C4-2B (cell line): ENCODE data around the gene PDLIM5.

ENCODE experiments used
- ZFX ChIP-seq: fragments of 450-650 bp; IDR thresholded peaks from 2 replicates; pipeline ENCODE4 v1.6.1; 2017
- TF ChIP-seq, protein P1 (sequence below): fragments of 450-650 bp; conservative IDR thresholded peaks from 2 replicates; pipeline ENCODE4 v1.5.1; 2017; ENCODE audit warnings: mild to moderate bottlenecking

DNA sequence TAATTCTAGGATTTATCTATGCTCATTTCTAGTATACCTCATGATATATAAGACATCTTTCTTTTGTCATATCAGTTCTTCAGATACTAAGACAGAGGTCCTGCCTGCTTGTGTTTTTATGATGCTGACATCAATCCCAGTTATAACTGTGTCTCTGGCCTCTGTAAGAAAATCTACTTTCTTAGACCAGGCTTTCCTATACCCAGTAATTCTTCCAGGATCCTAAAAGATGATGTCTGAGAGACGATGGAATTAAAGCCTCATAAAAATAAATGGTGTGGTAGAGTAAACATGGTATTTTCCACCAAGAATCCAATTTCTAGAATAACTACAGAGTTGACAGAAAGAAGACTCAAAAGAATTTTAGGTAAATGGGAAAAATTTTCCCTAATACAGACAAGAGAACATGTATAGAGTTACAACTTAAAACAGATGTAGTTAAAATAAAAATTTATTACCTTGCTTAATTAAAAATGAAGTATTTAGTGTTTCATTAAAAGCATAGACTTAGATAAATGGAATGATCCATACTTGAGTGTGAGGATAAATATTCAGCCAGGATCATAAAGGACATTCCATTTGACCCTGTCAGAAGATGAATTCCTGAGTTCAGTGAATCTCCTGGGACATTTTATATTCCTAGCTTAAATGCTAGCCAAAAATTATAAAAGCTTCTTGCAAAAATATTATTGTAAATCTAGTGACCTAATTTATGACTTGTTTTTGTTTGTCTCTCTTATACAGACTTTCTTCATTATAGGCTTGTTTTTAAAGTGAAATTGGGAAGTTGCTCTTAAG is 137.4 kb downstream of the PDLIM5 start:
- TF ChIP-seq, protein P1, sequence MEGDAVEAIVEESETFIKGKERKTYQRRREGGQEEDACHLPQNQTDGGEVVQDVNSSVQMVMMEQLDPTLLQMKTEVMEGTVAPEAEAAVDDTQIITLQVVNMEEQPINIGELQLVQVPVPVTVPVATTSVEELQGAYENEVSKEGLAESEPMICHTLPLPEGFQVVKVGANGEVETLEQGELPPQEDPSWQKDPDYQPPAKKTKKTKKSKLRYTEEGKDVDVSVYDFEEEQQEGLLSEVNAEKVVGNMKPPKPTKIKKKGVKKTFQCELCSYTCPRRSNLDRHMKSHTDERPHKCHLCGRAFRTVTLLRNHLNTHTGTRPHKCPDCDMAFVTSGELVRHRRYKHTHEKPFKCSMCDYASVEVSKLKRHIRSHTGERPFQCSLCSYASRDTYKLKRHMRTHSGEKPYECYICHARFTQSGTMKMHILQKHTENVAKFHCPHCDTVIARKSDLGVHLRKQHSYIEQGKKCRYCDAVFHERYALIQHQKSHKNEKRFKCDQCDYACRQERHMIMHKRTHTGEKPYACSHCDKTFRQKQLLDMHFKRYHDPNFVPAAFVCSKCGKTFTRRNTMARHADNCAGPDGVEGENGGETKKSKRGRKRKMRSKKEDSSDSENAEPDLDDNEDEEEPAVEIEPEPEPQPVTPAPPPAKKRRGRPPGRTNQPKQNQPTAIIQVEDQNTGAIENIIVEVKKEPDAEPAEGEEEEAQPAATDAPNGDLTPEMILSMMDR, result no peak
- TF ChIP-seq ZFX, result no peak
